GM21786 (cell line): ENCODE data around the gene ABCF2.
A peak's percentile ranks its signal among the peaks of the same experiment; 100 is the strongest.

ENCODE experiments used
- ATAC-seq: cut with Tn5 transposase; IDR thresholded peaks from one replicate; pipeline ENCODE4 v1.9.1; 2021; ENCODE audit not compliant: unreplicated experiment

ABCF2 gene

GRCh38 chr7:151226875-151227782 lies at the start of gene ABCF2:
ABCF2 (minus strand) TSS chr7:151227205; CDS start chr7:151226458, 747 bp downstream.
- ATAC-seq: peak; percentile 99

- ATAC-seq: no peak
Observed at GRCh38 chr7:151275813-151276577, 49.0 kb upstream of the ABCF2 start.

- ATAC-seq: no peak
Observed at GRCh38 chr7:151274936-151275812, 48.2 kb upstream of the ABCF2 start.

- ATAC-seq: no peak
Observed at GRCh38 chr7:151274396-151274795, 47.4 kb upstream of the ABCF2 start.

- no peak for ATAC-seq
Observed at GRCh38 chr7:151273651-151274390, 46.8 kb upstream of the ABCF2 start.

- no peak for ATAC-seq
Observed at GRCh38 chr7:151272877-151273276, 45.9 kb upstream of the ABCF2 start.

- ATAC-seq: no peak
Observed at GRCh38 chr7:151272405-151272804, 45.4 kb upstream of the ABCF2 start.

GRCh38 chr7:151271699-151272355 lies 44.8 kb upstream of the ABCF2 start:
- no peak for ATAC-seq

GRCh38 chr7:151269511-151269910 lies 42.5 kb upstream of the ABCF2 start:
- no peak for ATAC-seq

GRCh38 chr7:151265351-151265931 lies 38.4 kb upstream of the ABCF2 start:
- ATAC-seq: no peak

GRCh38 chr7:151264615-151265014 lies 37.6 kb upstream of the ABCF2 start:
- no peak for ATAC-seq

- no peak for ATAC-seq
Observed at GRCh38 chr7:151261529-151261928, 34.5 kb upstream of the ABCF2 start.

- ATAC-seq: no peak
Observed at GRCh38 chr7:151260883-151261282, 33.9 kb upstream of the ABCF2 start.

GRCh38 chr7:151260471-151260870 lies 33.5 kb upstream of the ABCF2 start:
- ATAC-seq: no peak

GRCh38 chr7:151257990-151258389 lies 31.0 kb upstream of the ABCF2 start:
- no peak for ATAC-seq

GRCh38 chr7:151256410-151257045 lies 29.5 kb upstream of the ABCF2 start:
- ATAC-seq: no peak

- no peak for ATAC-seq
Observed at GRCh38 chr7:151255390-151255789, 28.4 kb upstream of the ABCF2 start.

GRCh38 chr7:151254851-151255250 lies 27.8 kb upstream of the ABCF2 start:
- ATAC-seq: no peak

- no peak for ATAC-seq
Observed at GRCh38 chr7:151254316-151254715, 27.3 kb upstream of the ABCF2 start.
